HG02973 (cell line): ENCODE results near the gene ABI3.

Experiments
- ATAC-seq: cut with Tn5 transposase; IDR thresholded peaks from one replicate; pipeline ENCODE4 v1.9.1; 2021; ENCODE audit warnings: moderate library complexity; ENCODE audit not compliant: unreplicated experiment

The ABI3 gene

DNA sequence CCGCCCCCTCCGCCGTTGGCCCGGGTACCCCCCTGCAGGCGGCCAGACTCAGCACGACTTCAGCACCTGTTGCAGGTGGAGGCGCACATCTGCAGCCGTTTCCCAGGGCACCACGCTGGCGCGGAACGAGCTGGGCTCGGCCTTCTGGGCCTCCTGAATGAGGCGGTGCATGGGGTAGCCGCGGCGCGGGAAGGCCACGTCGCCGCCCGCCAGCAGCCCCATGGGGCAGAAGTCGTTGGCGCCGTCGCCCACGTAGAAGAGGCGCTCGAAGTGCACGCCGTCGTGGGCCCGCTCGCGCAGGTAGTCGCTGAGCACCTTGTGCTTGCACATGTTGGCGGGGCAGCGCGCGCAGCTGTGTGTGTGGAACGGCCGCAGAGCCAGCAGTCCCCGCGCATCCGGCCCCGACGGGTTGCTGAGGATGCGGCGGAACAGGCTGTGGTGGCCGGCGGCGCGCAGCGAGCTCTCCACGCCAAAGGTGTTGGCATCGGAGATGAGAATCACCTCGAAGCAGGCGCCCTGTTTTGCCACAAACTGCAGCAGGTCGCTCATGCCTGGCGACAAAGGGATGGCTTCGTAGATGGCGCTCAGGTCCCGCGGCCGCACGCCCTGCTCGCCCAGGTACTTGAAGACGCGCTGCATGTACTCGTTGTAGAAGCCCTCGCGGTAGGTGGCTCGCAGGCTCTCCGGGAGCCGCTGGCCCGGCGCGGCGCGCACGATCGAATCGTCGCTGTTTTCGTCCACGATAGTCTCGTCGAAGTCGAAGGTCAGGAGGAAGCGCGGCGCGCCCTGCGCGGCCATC is 13.9 kb downstream of the ABI3 start:
- no peak for ATAC-seq

DNA sequence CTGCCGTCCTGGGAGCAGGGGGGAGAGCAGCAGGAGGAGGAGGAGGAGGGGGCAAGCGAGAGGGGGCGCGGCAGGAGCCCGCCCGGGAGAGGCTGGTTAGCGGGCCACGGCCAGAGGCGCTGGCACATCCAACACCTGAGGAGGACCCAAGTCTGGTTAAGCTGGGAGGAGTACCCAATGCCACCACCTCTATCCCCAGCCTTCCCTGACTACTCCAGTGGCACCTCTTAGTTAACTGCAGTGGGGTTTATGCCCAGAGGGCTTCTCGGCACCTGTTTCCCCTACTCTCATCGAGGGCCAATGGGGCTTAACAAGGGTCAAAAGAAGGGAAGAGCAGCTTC is 14.5 kb downstream of the ABI3 start:
- ATAC-seq = no peak

DNA sequence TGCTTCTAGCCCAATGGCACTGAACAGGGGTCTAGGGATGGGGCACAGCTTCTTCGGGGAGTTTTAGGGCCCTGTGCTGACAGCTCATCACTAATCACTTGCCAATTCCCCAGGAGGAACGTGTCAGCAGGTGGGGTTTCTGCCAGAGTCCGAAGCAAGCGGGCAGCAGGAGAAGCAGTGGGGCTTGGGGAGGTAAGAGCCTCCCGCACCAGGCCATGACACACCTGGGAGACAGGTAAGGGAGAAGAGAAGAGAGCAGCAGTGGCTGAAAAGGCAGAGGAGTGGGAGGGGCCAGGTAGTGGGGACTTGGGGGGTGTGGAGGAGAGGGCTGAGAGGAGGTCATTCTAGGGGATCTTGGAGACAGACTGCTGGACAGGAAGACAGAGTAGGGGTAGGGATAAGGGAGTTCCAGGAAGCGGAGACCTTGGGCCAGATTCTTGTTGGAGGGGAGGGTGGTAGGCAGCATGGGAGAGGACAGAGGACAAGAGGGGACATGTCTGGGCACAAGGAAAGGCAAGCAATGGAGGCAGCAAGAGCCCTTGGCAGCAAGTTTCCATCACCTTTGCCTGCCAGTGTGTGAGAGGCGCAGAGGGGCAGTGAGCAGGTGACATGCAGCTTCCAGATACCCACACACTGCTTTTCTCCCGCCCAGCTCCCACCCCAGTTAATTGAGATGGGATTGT is 15.2 kb downstream of the ABI3 start:
- ATAC-seq = no peak

DNA sequence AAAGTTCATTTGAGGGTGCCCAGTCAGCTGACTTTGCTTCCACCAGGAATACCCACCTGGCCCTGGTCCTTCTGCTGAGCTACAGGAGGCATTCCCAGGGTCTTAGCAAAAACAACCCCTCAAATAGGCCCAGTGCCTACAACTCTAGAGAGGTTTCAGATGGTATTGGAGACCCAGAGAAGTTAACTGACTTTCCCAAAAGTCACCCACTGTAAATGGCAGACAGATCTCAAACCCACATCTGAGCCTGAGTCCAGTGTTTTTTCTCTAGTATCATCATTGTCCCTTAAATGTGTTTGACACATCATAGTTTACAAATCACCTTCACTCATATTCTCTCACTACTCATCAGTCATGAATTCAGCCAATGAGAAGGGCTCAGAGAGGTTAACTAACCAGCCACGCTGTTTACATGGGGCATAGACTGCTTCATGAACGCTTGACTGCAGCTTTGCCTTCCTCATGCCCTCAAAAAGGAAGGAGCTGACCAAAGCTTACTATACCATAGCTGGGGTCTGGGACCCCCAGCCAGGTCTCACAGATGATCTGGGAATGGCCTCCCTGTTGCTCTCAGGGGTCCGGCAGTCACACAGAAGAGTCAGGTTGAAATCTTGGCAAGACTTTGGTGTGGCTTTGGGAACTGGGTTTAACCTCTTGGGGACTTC is 16.4 kb downstream of the ABI3 start:
- no peak for ATAC-seq

DNA sequence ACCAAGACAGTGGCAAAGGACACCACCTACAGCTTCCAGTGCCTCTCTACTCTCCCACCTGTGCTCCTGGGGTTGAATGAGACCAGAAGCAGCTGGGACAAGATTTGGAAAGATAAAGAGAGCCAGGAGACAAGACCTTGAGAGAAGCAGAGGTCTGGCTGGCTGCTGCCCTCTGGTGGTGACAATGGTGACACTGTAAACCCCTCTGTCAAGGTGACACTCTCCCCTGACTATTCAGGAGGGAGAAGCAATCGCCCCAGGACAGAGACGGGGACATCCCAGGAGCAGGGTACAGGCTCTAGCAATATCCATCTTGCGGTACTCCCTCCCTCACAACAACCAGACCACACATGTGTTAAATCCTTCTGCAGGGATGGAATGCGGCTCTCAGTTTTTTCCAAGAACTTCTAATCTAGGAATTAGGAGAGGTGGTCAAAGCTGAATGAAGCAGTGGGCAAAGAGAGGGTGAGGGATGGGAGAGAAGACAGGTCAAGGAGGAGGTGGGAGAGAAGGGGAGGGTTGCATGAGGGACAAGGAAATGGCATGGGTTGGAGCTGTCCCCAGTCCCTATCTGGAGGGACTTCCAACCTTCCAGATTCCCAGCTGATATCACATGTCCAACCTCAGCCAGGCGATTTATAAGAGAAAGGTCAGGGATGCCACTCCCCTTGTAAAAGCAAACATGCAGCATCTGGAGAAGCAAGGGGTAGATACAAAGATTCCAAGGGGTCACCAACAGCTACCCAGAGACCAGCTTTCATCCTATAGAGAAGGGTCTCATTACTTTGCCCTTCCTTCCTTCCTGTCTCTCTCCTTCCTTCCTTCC is 17.1 kb downstream of the ABI3 start:
- ATAC-seq = no peak

DNA sequence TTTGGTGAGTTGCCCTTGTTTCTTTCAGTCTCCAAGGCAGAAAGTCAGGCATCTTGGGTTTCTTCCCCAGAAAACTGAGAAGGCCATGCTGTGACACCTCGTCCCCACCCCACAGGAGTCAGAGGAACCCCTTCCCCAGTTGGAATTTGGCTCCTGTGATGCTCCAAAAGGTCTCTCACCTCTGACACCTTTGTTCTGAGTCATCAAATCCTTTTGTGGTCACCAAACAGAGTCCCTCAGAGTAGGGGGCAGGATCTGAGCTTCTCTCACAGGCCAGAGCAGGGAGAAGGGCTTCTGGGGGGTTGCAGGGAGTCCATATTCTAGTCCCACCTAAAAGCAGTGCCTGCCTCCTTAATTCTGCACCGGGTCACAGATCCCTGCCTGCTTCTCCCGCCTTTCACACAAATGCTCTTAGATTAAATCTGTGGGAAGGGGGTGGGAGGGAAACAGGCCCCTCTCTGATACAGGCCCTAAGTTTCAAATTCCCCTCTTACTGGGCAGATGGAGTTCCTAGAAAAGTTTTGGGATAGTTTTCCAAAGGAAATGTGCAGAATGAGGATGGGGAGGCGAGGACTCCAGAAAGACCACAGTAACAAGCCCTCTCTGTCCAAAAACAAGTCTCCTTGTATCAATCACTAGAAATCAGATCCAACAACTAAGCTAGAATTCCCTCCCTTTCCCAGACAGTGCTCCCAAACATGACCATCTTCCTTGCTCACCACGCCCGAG is 18.7 kb downstream of the ABI3 start:
- ATAC-seq = no peak

DNA sequence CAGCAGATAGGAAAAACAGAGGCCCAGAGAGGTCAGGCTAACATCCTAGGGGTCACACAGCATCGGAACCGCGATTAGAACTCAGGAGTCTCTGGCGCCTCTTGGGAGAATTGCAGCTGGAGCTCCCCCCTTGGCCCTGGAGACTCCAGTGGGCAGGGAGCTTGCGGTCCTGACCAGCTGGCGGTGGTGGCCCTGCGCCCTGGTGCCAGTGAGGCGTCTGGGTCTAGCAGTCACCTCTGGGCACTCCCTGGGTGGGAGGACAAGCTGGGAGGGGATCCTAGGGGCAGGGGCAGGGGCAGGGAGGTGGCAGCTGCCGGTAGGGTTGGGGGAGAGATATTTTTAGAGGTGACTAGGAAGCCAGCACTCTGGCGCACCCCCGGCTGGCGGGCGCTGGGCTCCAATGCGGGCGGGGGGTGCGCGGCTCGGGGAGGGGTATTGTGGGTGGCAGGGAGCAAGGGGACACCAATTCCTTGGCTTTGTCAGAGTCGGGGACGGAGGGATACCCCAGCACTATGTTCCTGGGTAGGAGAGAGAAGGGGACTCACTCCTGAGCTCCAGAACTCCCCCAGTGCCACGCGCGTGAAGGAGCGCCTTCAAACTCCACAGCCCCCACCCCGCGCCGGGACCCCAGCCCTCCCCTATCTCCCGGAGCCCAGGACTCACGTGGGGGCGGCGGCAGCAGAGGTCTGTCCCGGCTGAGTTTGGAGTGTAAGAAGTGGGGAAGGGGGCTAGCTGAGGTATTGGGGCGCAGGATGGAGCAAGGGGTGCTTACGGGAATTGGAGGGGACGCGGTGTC is 19.5 kb downstream of the ABI3 start:
- no peak for ATAC-seq

DNA sequence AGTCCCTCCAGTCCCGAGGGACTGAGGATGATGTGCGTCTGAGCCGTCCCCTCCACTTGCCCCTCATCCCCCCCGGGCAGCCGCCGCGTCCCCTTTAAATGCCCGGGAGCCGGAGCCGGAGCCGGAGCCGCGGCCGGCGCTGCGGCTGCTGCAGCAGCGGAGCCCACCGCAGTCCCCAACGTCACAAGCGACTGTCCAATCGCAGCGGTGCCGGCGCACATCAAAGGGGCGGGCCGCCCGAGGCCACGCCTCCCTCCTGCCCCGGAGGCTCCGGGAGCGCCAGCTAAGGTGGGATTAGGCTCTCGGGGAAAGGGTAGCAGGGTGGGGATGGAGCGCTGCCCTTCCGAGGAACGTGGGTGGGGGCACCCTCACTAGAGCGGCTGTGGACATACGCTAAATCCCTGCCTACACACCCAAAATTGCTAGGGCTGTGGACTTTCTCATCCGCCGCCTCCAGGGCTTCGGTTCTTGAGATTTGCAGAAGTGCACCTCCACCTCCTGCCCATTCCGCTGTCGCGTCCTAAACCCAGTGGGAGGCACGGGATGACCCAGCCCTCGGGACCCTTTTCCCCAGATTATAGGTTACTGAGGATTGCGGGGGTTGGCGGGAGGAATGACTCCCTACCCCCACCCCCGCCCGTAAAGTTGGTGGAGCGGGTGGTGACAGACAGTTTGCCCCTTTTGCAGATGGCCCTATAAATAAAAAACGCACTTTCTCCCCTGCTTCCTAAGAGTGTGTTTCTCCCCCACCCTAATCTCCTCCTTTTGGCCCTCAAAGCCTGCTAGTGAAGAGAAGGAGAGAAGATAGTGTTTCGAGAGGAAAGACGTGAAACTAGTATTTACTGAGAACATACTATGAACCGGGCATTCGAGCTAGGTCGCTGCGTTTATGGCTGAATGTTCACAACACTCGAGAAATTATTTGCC is 20.4 kb downstream of the ABI3 start, which contains the start of gene PHOSPHO1:
Gene PHOSPHO1, minus strand, starts transcription at position 152 of the 927 bp plus-strand sequence. CDS start 4,096 bp downstream, outside the sequence.
- peak; percentile 85 for ATAC-seq

DNA sequence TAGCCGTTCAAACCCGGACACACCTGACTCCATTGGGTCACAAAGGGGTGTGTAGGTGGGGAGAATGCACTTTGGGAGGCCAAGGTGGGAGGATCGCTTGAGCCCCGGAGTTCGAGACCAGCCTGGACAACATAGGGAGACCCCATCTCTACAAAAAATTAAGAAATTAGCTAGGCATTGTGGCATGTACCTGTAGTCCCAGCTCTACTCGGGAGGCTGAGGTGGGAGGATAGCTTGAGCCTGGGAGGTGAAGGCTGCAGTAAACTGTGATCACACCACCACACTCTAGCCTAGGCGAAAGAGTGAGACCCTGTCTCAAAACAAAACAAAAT is 21.0 kb downstream of the ABI3 start:
- no peak for ATAC-seq

DNA sequence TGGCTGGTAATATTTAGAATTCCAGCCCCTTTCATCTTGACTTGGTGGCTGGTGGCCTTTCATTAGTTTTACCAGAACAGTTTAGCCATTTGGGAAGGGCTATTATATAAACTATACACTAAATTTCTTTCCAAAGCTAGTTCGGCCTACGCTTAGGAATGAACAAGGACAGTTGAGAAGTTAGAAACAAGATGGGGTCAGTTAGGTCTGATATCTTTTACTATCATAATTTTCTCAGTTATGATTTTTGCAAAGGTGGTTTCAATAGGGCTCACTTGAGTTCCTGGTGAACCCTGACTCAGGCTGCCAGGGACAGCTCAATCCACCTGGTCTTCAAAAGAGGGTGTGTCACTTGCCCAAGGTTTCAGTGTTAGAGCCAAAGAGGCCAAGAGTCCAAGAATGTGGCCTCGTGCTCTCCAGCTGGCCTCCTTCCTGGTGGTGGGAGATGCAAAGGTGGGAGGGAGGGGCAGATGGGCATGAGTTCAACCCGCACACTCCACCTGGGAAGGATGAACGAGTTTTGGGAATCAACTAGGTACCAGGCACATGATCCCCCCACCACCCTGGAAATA is 24.1 kb downstream of the ABI3 start:
- no peak for ATAC-seq

DNA sequence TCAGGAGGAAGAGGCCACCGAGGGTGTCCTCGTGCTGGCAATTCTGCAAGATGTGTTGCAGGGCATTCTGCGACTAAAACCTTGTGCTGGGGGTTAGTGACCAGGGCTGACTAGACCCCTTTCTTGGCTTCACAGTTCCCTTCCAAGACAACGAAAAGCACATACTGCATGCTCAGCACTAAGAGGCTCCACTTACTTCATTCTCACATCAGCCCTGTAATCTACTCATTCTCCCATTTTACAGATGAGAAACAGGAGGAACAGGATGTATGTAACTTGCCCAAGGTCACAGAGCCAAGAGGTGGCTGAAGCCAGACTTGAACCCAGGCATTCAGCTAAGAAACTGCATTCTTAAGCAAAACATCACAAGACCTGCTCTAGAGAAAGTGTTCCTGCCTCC is 25.4 kb downstream of the ABI3 start:
- no peak for ATAC-seq

DNA sequence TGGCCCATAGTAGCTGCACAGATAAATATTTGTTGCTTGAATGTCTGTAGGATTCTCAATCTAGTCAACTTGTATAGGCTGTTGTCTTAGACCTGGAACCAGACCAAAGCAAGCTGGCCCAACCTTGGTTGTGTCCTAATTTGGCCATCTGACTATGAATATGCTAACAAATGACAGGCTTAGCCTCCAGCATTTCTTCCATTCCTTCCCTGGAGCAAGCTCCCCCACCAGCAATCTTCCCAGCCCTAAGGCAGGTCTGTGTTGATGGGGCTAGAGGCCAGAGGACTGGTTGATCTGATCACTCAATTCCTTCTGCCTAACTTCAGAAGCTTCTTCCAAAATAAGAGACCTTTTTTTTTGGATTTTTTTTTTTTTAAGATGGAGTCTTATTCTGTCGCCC is 29.5 kb downstream of the ABI3 start:
- ATAC-seq = no peak

DNA sequence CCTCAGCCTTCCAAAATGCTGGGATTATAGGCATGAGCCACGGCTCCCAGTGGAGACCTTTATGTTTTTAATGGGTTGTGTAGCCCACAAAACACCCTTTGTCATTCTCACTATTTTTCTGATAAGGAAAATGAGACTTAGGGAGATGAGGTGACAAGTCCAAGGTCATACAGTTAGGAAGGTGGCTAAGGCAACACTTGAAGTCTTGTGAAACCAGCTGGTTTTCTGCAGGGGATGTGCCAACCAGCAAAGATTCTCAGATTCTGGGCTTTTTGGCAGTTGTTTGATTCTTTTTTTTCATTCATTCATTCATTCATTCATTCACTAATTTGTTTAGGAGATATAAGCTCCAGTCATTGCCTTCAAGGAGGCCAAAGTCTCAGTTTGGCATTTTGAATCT is 30.1 kb downstream of the ABI3 start:
- no peak for ATAC-seq

DNA sequence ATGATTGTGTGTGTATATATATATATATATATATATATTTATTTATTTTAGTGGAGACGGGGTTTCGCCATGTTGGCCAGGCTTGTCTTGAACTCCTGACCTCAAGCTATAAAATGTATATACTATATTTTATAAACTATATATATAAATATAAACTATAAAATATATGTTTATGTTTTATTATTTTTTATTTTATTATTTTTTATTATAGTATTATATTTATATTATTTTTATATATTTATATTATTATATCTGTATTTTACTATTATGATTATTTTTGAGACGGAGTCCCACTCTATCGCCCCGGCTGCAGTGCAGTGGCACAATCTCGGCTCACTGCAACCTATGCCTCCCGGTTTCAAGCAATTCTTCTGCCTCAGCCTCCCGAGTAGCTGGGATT is 30.5 kb downstream of the ABI3 start:
- ATAC-seq = no peak

DNA sequence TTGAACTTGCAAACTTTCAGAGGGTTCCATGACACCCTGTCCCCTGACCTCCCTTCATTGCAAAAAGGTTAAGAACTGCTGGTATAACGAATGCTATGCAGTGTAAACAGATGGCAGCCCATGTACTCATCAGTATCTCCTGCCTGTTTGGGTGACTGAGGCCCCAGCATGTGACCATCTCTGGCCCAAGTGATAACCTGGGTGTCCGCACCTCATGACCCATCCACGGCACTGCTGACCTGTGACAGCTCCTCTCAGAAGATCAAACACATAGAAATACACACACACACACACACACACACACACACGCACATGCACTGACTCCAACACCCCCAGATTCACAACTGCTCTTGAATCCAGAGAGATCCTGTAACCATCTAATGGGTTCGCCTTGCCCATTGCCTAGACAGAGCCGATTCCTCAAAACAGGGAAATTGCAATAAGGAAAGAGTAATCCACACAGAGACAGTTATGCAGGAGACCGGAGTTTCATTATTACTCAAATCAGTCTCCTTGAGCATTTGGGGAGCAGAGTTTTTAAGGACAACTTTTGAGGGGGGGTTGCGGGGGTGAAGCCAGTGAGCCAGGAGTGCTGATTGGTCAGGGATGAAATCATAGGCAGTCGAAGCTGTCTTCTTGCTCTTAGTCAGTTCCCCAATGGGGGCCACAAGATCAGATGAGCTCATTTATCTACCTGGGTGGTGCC is 31.3 kb downstream of the ABI3 start:
- ATAC-seq = no peak

DNA sequence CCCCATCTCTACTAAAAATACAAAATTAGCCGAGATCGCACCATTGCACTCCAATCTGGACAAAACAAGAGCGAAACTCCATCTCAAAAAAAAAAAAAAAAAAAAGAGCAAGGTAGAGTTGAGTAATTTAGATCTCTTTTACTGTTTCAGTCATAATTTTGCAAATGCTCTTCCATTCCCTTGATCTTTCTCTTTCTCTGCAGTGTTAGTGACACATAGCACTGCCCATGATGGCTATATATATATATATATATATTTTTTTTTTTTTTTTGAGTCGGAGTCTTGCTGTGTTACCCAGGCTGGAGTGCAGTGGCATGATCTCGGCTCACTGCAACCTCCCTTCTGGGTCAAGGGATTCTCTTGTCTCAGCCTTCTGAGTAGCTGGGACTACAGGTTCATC is 32.3 kb downstream of the ABI3 start:
- no peak for ATAC-seq

DNA sequence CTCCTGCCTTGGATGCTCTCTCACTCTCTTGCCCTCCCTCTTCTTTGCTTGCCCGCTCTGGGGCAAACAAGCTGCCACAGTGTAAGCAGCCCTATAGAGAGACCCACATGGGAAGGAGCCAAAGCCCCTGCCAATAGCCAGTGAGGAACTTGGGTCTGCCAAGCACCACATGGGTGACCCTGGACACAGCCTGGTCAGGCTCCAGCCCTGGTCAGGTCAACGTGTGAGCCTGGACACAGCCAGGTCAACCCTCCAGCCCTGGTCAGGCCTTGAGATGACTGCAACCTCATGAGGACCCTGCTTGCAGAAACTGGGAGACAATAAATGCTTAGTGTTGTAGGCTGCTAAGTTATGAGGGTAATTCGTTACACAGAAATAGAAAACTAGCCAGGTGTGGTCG is 34.3 kb downstream of the ABI3 start:
- ATAC-seq = no peak

DNA sequence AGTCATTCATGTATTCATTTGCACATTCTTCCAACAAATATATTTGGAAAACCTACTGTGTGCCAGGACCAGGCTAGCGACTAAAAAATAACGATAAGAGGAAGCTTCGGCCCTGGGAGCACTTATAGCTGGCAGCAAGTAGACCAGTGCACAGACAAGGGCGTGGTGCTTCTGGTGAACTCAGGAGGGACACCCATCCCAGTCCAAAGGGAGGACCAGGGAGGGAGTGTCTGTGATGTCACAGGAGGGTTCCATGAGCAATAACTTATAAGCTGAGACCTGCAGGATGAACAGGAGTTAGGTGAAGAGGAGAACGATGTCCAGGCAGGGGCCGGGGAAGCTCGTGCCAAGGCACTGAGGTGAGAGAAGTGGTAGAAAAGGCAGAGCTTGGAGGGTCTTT is 37.4 kb downstream of the ABI3 start:
- ATAC-seq = no peak
